GM18867 (cell line): ENCODE measurements around the gene ATAD3C.
A peak's percentile ranks its signal among the peaks of the same experiment; 100 is the strongest.
"Not testable (repeated sequence)": the region's sequence is repeated elsewhere in the genome, so short reads cannot be mapped to it uniquely, and the experiment has no call there.

Experiments used
- ATAC-seq: cut with Tn5 transposase; IDR thresholded peaks from one replicate; pipeline ENCODE4 v1.9.1; 2021; ENCODE audit warnings: mild to moderate bottlenecking, moderate library complexity; ENCODE audit not compliant: unreplicated experiment

Gene ATAD3C

DNA sequence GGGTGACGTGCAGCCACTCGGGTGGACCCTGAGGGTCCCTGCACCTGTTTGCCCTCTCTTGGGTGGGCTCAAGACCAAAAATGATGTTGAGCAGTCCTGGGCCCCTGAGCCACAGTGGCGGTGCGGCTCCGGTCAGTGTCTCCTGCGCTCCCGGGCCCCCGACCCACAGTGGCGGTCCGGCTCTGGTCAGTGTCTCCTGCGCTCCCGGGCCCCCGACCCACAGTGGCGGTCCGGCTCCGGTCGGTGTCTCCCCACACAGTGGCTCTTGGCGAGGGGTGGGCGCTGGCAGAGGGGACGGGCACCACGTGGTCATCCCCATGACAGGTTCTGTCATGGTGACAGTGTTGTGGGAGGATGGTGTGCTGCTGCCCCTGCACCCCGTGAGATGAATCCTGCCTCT, 44.8 kb downstream of the ATAD3C start:
- not testable (repeated sequence) for ATAC-seq

GRCh38 chr1:1495461-1495975, 46.0 kb downstream of the ATAD3C start:
- ATAC-seq: not testable (repeated sequence)

DNA sequence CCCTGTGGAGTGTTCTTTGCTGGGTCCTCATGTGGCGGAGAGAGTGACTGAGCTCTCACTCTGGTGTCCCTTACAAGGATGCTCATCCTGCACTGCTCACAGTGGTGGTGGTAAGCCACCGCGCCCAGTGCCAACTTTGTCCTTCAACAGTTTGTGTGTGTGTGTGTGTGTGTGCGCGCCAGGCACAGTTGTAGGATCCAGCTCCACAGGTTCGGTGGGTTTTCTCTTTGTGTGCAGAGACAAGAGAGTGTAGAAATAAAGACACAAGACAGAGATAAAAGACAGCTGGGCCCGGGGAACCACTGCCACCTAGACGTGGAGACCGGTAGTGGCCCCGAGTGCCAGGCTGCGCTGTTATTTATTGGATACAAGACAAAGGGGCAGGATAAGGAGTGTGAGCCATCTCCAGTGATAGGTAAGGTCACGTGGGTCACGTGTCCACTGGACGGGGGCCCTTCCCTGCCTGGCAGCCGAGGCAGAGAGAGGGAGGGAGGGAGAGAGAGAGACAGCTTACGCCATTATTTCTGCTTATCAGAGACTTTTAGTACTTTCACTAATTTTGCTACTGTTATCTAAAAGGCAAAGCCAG, 55.4 kb downstream of the ATAD3C start:
- not testable (repeated sequence) for ATAC-seq

- ATAC-seq: peak; percentile 57
Measured at GRCh38 chr1:1505366-1505798, 55.9 kb downstream of the ATAD3C start.

GRCh38 chr1:1505801-1506200, 56.3 kb downstream of the ATAD3C start:
- not testable (repeated sequence) for ATAC-seq

DNA sequence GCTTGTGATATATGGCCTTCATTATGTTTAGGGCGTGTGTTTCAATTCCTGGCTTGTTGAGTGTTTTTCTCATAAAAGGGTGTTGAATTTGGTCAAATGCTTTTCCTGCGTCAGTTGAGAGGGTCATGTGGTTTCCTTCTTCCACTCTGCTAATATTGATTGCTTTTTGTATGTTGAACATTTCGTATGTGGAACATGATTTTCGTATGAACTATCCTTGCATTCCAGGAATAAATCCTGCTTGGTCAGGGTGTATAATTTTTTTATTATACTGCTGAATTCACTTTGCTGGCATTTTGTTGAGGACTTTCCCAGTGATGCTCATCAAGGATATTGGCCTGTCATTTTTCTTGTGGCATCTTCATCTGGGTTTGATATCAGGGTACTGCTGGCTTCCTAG, 57.8 kb downstream of the ATAD3C start:
- ATAC-seq: no peak

DNA sequence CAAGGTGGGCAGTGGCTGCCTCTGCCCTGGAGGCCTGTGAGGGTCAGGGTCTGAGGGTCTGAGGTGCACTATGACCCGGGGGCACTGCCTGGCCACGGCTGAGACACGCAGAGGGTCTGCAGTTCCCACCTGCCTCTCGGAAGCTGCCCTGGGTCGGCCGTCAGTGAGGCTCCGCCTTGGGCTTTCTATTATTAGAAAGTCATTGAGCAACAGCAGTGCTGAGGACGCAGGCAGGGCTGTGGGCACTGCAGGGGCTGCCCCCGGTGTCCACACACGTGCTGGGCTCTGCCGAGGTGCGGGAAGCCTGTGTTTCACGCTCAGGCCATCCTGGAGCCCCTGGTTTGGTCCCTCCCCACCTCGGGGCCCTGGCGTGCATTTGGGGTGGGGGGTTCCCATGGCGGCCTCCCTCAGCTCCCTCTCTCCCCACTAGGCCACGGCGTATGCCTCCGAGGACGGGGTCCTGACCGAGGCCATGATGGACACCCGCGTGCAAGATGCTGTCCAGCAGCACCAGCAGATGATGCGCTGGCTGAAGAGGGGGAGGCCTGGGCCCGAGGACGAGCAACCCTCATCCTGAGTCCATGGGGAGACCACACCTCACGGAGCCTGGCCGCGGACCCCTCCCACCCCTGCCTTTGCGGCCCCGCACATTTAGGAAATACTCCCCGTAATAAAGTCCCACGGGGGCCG, 59.4 kb downstream of the ATAD3C start:
- not testable (repeated sequence) for ATAC-seq

GRCh38 chr1:1509465-1509850, 60.0 kb downstream of the ATAD3C start:
- not testable (repeated sequence) for ATAC-seq

DNA sequence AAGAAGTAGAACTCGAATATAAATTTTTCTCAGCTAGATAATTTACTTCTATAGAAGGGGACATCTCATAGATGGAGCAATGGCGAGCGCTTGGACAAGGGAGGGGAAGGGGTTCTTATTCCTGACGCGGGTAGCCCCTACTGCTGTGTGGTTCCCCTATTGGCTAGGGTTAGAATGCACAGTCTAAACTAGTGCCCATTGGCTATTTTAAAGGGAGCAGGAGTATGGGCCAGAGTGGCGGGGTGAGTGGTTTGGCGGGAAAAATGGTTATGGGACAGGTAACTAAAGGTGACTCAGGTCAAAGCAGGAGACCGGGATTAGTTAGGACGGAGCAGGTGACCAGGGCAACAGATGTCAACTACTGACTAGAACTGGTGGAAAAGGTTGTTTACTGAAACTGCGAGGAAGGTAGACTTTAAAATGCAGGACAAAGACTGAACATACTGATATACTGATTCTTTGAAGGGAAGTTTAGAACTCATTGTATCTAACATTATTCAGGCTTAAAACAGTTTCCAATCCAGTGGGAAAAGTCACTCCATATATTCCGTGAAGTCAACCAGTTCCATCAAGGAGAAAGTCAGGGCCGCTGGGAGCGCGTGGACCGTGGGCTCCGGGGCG, 61.5 kb downstream of the ATAD3C start:
- no peak for ATAC-seq

GRCh38 chr1:1511533-1512285, 62.2 kb downstream of the ATAD3C start, which contains the start of gene ATAD3A:
Gene ATAD3A (plus strand): TSS chr1:1512162. CDS start chr1:1512269, 107 bp downstream.
- ATAC-seq: peak; percentile 82

- not testable (repeated sequence) for ATAC-seq
Measured at GRCh38 chr1:1512425-1512824, 62.9 kb downstream of the ATAD3C start.

DNA sequence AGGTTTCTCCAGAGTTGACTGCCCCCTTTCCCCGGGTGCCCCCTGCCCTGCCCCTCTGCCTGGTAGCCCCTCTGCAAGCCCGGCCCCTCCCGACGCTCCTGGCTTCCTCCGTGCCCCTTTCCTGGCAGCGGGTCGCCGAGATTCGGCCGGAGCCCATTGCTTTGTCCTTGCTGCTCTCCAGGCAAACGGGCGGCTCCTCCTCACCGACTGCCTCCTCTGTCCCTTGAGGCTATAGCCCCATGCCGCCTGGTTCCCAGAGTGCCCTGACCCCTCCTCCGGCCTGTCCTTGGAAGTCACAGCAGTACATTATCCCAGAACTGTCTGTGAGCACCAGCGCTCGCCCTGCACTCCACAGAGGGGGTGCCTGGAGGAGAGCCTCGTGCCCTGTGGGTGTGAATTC, 64.2 kb downstream of the ATAD3C start:
- not testable (repeated sequence) for ATAC-seq

GRCh38 chr1:1514376-1514775, 64.9 kb downstream of the ATAD3C start:
- not testable (repeated sequence) for ATAC-seq

DNA sequence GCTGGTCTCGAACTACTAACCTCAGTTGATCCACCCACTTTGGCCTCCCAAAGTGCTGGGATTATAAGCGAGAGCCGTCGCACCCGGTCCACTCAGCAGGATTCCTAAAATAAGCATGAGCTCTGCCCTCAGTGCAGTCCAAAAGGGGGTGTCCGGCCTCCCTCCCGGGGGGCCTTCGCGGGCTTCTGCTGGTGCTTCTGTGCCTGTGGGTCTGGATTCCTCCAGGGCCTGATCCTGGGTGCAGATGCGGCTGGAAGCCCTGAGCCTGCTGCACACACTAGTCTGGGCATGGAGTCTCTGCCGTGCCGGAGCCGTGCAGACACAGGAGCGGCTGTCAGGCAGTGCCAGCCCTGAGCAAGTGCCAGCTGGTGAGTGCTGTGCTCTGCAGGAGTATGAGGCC, 67.4 kb downstream of the ATAD3C start:
- not testable (repeated sequence) for ATAC-seq

- ATAC-seq: no peak
Measured at GRCh38 chr1:1517973-1518620, 68.6 kb downstream of the ATAD3C start.

DNA sequence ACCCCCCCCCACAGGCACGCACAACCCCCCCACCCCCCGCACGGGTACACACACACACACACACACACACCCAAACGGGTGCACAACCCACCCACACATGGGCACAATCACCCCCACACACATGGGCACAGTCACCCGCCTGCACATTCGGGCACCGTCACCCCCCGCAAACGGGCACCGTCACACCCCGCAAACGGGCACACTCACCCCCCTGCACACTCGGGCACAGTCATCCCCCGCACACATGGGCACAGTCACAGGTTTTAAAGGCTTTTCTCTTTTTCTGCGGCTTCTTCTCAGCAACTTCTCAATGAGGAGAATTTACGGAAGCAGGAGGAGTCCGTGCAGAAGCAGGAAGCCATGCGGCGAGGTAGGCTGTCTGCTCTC, 69.1 kb downstream of the ATAD3C start:
- not testable (repeated sequence) for ATAC-seq
